Esophagus muscularis mucosa (tissue), 4 donors: ENCODE data around the gene RNF144A. TPM values are rescaled to one million over a fixed set of nuclear protein-coding genes. Genes with fewer than 3 reads are reported as not detected.

ENCODE experiments used
- DNase-seq: peaks from one replicate; pipeline ENCODE4 v3.0.0-alpha.2; 2017; ENCODE audit errors: extremely low spot score
- H3K27ac ChIP-seq, 4 donors: fragments of 200-600 bp; sonication (generic); replicated peaks in 1 of 4; 1 replicate in 3 of 4; 2 replicates in 1 of 4; pipeline ENCODE4 v1.5.1; 2016 to 2019; ENCODE audit warnings: mild to moderate bottlenecking in 1 of 4
- H3K27me3 ChIP-seq, 4 donors: fragments of 200-600 bp; sonication (generic); one replicate each; pipeline versions ENCODE4 v1.5.1 to v1.6.0; 2016 to 2019
- H3K36me3 ChIP-seq, 4 donors: fragments of 200-600 bp; sonication (generic); one replicate each; pipeline ENCODE4 v1.5.1; 2016 to 2019
- H3K4me1 ChIP-seq, 4 donors: fragments of 200-600 bp; sonication (generic); one replicate each; pipeline ENCODE4 v1.5.1; 2016 to 2019
- H3K4me3 ChIP-seq, 4 donors: fragments of 200-600 bp; sonication (generic); 1 replicate in 2 of 4; 2 replicates in 2 of 4; pipeline ENCODE4 v1.5.1; 2016 to 2019; ENCODE audit warnings: mild to moderate bottlenecking in 4 of 4, moderate library complexity in 1 of 4
- H3K9me3 ChIP-seq, 4 donors: fragments of 200-600 bp; sonication (generic); 1 replicate in 3 of 4; 2 replicates in 1 of 4; pipeline ENCODE4 v1.5.1; 2016 to 2019
- CTCF ChIP-seq, 3 experiments: fragments of 200-600 bp in 2 of 3; fragments of 450-650 bp in 1 of 3; sonication (generic) in 2 of 3; IDR thresholded peaks; one replicate each; pipeline ENCODE4 v1.5.1; 2017 to 2019; ENCODE audit warnings: antibody characterized with exemption in 3 of 3, mild to moderate bottlenecking in 2 of 3, moderate library complexity in 1 of 3
- EP300 ChIP-seq: sonication (generic); formaldehyde crosslinking; IDR thresholded peaks from one replicate; pipeline ENCODE4 v1.6.1; 2017; ENCODE audit warnings: antibody characterized with exemption
- POLR2A ChIP-seq: fragments of 450-650 bp; IDR thresholded peaks from one replicate; pipeline ENCODE4 v1.6.1; 2017; ENCODE audit warnings: antibody characterized with exemption, moderate library complexity, mild to moderate bottlenecking, low read depth
- POLR2AphosphoS5 ChIP-seq, 2 donors: sonication (generic); formaldehyde crosslinking; IDR thresholded peaks; one replicate each; pipeline ENCODE4 v1.6.1; 2017; ENCODE audit warnings: antibody characterized with exemption in 2 of 2
- WGBS: methylation state at CpG from one replicate; pipeline ENCODE4 v1.1.5; 2018; 5-methylcytosine and 5-hydroxymethylcytosine counted together
- intact Hi-C: fragments of 100-400 bp; cut with DNase I; formaldehyde crosslinking; loops from one replicate; pipeline ENCODE4 v1.15.1; 2023
- total RNA-seq, 4 donors: library from RNA; depleted of rRNA; stranded (reverse); fragments of >200 nt; gene quantifications; one replicate each; pipeline versions ENCODE4 v1.1.0 to v1.2.1, GENCODE V29; 2016

Gene RNF144A
- total RNA-seq, 4 donors from 2014 or later, result 5.4 to 10.8 (median 8.8) TPM

- 96% methylated on average over 16 of the region's 16 CpGs for WGBS
- no peak for DNase-seq
- no peaks in the 10 kb centered on the region for H3K9me3 ChIP-seq
- no peak overlapping the region for H3K4me3 ChIP-seq
- TF ChIP-seq CTCF (IDR thresholded peaks at IDR 0.05), result no peak
- no peak for TF ChIP-seq POLR2A
- no peak for TF ChIP-seq POLR2AphosphoS5 (IDR thresholded peaks at IDR 0.05)
- no peak for TF ChIP-seq EP300
- peaks cover 12 to 60% (median 32%) of the 10 kb centered on the region in 4 donors for H3K36me3 ChIP-seq
- H3K27ac ChIP-seq, result no peak overlapping the region
- H3K4me1 ChIP-seq, result peaks cover 17 to 27% (median 22%) of the 10 kb centered on the region in 4 donors
- intact Hi-C loops, result no loop called here
- no peaks in the 10 kb centered on the region for H3K27me3 ChIP-seq
Measured at GRCh38 chr2:7032371-7032770, 115.2 kb downstream of the RNF144A start.

GRCh38 chr2:7033136-7033960, 116.1 kb downstream of the RNF144A start:
- TF ChIP-seq POLR2AphosphoS5 (IDR thresholded peaks at IDR 0.05), result no peak
- no peak for TF ChIP-seq CTCF (IDR thresholded peaks at IDR 0.05)
- TF ChIP-seq POLR2A, result no peak
- no peak for TF ChIP-seq EP300
- Histone ChIP-seq H3K27ac (no peak overlapping the region), H3K4me3 (no peak overlapping the region), H3K9me3 (no peaks in the 10 kb centered on the region), H3K4me1 (peaks cover 12 to 24% (median 15%) of the 10 kb centered on the region in 4 donors), H3K27me3 (no peaks in the 10 kb centered on the region), H3K36me3 (peaks cover 12 to 69% (median 31%) of the 10 kb centered on the region in 4 donors)
- DNase-seq, result no peak
- 94% methylated on average over 18 of the region's 20 CpGs for WGBS
- intact Hi-C loops, result no loop called here

- H3K4me1 ChIP-seq, result peaks cover 2 to 15% (median 9%) of the 10 kb centered on the region in 4 donors
- H3K27ac ChIP-seq, result no peak overlapping the region
- DNase-seq, result no peak
Measured at GRCh38 chr2:7034303-7034702, 117.1 kb downstream of the RNF144A start.

GRCh38 chr2:7035884-7036283, 118.7 kb downstream of the RNF144A start:
- H3K9me3 ChIP-seq, result no peaks in the 10 kb centered on the region
- TF ChIP-seq CTCF (IDR thresholded peaks at IDR 0.05) (no peak), EP300 (no peak), POLR2A (no peak), POLR2AphosphoS5 (IDR thresholded peaks at IDR 0.05) (no peak)
- no peak for DNase-seq
- intact Hi-C loops, result no loop called here
- no peak overlapping the region for H3K27ac ChIP-seq
- no peak overlapping the region for H3K4me3 ChIP-seq
- no peaks in the 10 kb centered on the region for H3K27me3 ChIP-seq
- peaks cover 0 to 12% (median 9%) of the 10 kb centered on the region in 4 donors for H3K4me1 ChIP-seq
- 94% methylated on average over 13 of the region's 13 CpGs for WGBS
- H3K36me3 ChIP-seq, result peaks cover 13 to 76% (median 37%) of the 10 kb centered on the region in 4 donors

More at GRCh38 chr2:7034303-7034702, 117.1 kb downstream of the RNF144A start:
- WGBS, result 30% methylated on average over 13 of the region's 14 CpGs
- Histone ChIP-seq H3K4me3 (no peak overlapping the region), H3K27me3 (no peaks in the 10 kb centered on the region), H3K36me3 (peaks cover 12 to 70% (median 31%) of the 10 kb centered on the region in 4 donors), H3K9me3 (no peaks in the 10 kb centered on the region)
- peak in 2 of 3 experiments; percentile 20 for TF ChIP-seq CTCF (IDR thresholded peaks at IDR 0.05)
- no peak for TF ChIP-seq EP300
- no peak for TF ChIP-seq POLR2AphosphoS5 (IDR thresholded peaks at IDR 0.05)
- TF ChIP-seq POLR2A, result no peak
- intact Hi-C loops, result no loop called here
